Measurements from ENCODE around the gene SARS1. TPM values are rescaled to one million over a fixed set of nuclear protein-coding genes. Genes with fewer than 3 reads are reported as not detected.

Gene SARS1
- total and polyA plus RNA-seq, 4 donors: 57.5 to 132 (median 92.8) TPM

DNA sequence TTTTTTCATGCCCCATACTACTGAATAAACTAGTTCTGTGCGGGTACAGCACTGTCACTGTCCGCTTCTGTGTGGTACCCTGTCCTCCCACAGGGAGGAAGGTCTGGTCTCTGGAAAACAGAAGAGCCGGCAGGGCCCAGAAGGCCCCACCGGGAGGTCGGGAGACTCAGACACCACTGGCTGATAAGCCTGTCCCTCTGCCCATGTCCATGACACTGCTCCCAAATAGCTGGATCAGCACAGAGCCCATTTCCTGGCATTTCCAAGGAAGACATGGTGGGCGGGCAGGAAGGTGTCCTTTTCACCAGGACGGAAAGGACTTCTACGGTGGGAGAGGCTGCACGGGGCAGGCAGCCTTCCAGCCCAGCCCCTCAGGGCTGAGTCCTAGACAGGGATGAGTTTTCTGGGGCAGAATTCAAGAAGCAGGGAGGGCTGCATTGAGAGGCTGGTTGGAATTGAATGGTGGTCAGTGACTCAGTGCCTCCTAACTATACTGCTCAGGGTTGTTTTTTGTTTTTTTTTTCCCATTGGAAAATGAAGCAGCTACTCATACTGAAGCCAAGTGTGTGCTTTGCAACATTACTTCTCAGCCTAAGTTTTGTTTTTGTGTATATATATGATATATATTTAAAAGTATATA is 62.1 kb downstream of the SARS1 start:
- no peaks in the 10 kb centered on the region for H3K36me3 ChIP-seq (ENCODE audit: control insufficient read depth in 4 of 4, insufficient read depth in 3 of 4, low read depth in 1 of 4, low read length in 3 of 4)
- no peak overlapping the region for H3K4me3 ChIP-seq (ENCODE audit: low read depth in 1 of 3, low read length in 3 of 3)
- peaks cover 4 to 39% (median 28%) of the 10 kb centered on the region in 4 donors for H3K4me1 ChIP-seq (ENCODE audit: control insufficient read depth in 4 of 4, insufficient read depth in 4 of 4, low read length in 3 of 4)
- TF ChIP-seq FOXA1 (IDR thresholded peaks at IDR 0.05) (no peak), HNF4G (IDR thresholded peaks at IDR 0.05) (no peak)
- 80% methylated on average over 9 of the region's 9 CpGs for WGBS
- H3K27me3 ChIP-seq (ENCODE audit: control insufficient read depth in 4 of 4, insufficient read depth in 4 of 4, low read length in 3 of 4): no peaks in the 10 kb centered on the region
- DNase-seq (ENCODE audit: low spot score): no peak
- H3K27ac ChIP-seq (ENCODE audit: low read depth in 1 of 2, low read length in 2 of 2): no peak overlapping the region
- H3K9ac ChIP-seq (ENCODE audit: low read depth in 1 of 2, low read length in 2 of 2): no peak overlapping the region
- no peaks in the 10 kb centered on the region for H3K9me3 ChIP-seq (ENCODE audit: control insufficient read depth in 4 of 4, low read length in 3 of 4)

DNA sequence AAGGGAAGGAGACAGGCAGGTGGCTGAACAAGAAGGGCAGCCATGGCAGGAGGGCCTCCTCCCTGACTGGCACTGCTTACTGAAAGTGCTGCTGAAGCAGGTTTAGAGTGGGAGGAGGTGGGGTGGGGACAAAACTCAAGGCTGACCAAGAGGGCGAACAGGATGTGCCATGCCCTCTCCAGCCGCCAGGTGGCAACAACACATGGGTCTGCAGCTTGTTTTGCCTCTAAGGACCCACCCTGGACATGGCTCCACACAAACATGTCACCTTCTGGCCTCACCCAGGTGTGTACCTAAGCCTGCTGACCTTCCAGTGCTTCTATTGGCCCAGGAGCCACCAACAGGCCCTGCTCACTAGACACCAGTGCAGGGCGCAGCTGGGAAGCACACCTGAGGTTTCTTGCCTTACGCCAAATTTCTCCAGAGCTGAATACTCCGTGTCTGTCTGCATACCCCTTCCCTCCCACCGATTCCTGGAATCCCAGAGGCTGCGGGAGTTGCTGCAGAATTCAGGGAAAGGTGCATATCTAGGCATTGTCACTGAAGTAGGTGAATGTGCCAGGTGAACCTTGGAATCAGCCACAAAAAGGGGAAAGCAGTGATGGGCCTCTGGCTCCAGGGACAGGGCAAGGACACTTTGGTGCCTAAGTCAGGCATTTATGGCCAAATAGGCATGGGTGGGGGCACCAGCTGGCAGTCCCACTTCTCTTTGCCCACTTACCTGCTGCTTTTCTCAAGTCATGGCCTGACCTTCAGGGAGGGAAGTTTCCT is 63.9 kb downstream of the SARS1 start:
- H3K4me3 ChIP-seq (ENCODE audit: low read depth in 1 of 3, low read length in 3 of 3): no peak overlapping the region
- peaks cover 4 to 48% (median 35%) of the 10 kb centered on the region in 4 donors for H3K4me1 ChIP-seq (ENCODE audit: control insufficient read depth in 4 of 4, insufficient read depth in 4 of 4, low read length in 3 of 4)
- H3K9ac ChIP-seq (ENCODE audit: low read depth in 1 of 2, low read length in 2 of 2): no peak overlapping the region
- no peaks in the 10 kb centered on the region for H3K36me3 ChIP-seq (ENCODE audit: control insufficient read depth in 4 of 4, insufficient read depth in 3 of 4, low read depth in 1 of 4, low read length in 3 of 4)
- 47% methylated on average over 7 of the region's 7 CpGs for WGBS
- H3K9me3 ChIP-seq (ENCODE audit: control insufficient read depth in 4 of 4, low read length in 3 of 4): no peaks in the 10 kb centered on the region
- H3K27me3 ChIP-seq (ENCODE audit: control insufficient read depth in 4 of 4, insufficient read depth in 4 of 4, low read length in 3 of 4): no peaks in the 10 kb centered on the region
- TF ChIP-seq RAD21 (IDR thresholded peaks at IDR 0.05) (peak; percentile 78 to 96), RXRA (IDR thresholded peaks at IDR 0.05) (peak in 1 of 2 donors; percentile 28), GABPA (IDR thresholded peaks at IDR 0.05 in 1 of 2, conservative IDR thresholded peaks at IDR 0.05 in 1 of 2) (no peak), TAF1 (conservative IDR thresholded peaks at IDR 0.05) (no peak), SP1 (IDR thresholded peaks at IDR 0.05) (peak; percentile 44), FOXA1 (IDR thresholded peaks at IDR 0.05) (no peak), EGR1 (IDR thresholded peaks at IDR 0.05; ENCODE audit: low read depth in 2 of 2) (no peak), FOXA2 (IDR thresholded peaks at IDR 0.05) (no peak), HNF4G (IDR thresholded peaks at IDR 0.05) (peak; percentile 34), HNF4A (conservative IDR thresholded peaks at IDR 0.05) (peak; percentile 25 to 50), JUND (IDR thresholded peaks at IDR 0.05) (no peak), NR2F2 (IDR thresholded peaks at IDR 0.05) (no peak), YY1 (IDR thresholded peaks at IDR 0.05) (no peak)
- TF ChIP-seq, protein P1, sequence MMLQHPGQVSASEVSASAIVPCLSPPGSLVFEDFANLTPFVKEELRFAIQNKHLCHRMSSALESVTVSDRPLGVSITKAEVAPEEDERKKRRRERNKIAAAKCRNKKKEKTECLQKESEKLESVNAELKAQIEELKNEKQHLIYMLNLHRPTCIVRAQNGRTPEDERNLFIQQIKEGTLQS (IDR thresholded peaks at IDR 0.05): no peak
- TF ChIP-seq, protein P2, sequence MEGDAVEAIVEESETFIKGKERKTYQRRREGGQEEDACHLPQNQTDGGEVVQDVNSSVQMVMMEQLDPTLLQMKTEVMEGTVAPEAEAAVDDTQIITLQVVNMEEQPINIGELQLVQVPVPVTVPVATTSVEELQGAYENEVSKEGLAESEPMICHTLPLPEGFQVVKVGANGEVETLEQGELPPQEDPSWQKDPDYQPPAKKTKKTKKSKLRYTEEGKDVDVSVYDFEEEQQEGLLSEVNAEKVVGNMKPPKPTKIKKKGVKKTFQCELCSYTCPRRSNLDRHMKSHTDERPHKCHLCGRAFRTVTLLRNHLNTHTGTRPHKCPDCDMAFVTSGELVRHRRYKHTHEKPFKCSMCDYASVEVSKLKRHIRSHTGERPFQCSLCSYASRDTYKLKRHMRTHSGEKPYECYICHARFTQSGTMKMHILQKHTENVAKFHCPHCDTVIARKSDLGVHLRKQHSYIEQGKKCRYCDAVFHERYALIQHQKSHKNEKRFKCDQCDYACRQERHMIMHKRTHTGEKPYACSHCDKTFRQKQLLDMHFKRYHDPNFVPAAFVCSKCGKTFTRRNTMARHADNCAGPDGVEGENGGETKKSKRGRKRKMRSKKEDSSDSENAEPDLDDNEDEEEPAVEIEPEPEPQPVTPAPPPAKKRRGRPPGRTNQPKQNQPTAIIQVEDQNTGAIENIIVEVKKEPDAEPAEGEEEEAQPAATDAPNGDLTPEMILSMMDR (IDR thresholded peaks at IDR 0.05; ENCODE audit: low read depth, low read length, missing input control): peak; percentile 90
- TF ChIP-seq, protein P3, sequence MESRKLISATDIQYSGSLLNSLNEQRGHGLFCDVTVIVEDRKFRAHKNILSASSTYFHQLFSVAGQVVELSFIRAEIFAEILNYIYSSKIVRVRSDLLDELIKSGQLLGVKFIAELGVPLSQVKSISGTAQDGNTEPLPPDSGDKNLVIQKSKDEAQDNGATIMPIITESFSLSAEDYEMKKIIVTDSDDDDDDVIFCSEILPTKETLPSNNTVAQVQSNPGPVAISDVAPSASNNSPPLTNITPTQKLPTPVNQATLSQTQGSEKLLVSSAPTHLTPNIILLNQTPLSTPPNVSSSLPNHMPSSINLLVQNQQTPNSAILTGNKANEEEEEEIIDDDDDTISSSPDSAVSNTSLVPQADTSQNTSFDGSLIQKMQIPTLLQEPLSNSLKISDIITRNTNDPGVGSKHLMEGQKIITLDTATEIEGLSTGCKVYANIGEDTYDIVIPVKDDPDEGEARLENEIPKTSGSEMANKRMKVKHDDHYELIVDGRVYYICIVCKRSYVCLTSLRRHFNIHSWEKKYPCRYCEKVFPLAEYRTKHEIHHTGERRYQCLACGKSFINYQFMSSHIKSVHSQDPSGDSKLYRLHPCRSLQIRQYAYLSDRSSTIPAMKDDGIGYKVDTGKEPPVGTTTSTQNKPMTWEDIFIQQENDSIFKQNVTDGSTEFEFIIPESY (IDR thresholded peaks at IDR 0.05): no peak
- TF ChIP-seq, protein P4, sequence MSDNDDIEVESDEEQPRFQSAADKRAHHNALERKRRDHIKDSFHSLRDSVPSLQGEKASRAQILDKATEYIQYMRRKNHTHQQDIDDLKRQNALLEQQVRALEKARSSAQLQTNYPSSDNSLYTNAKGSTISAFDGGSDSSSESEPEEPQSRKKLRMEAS (IDR thresholded peaks at IDR 0.05): no peak
- TF ChIP-seq, protein P5, sequence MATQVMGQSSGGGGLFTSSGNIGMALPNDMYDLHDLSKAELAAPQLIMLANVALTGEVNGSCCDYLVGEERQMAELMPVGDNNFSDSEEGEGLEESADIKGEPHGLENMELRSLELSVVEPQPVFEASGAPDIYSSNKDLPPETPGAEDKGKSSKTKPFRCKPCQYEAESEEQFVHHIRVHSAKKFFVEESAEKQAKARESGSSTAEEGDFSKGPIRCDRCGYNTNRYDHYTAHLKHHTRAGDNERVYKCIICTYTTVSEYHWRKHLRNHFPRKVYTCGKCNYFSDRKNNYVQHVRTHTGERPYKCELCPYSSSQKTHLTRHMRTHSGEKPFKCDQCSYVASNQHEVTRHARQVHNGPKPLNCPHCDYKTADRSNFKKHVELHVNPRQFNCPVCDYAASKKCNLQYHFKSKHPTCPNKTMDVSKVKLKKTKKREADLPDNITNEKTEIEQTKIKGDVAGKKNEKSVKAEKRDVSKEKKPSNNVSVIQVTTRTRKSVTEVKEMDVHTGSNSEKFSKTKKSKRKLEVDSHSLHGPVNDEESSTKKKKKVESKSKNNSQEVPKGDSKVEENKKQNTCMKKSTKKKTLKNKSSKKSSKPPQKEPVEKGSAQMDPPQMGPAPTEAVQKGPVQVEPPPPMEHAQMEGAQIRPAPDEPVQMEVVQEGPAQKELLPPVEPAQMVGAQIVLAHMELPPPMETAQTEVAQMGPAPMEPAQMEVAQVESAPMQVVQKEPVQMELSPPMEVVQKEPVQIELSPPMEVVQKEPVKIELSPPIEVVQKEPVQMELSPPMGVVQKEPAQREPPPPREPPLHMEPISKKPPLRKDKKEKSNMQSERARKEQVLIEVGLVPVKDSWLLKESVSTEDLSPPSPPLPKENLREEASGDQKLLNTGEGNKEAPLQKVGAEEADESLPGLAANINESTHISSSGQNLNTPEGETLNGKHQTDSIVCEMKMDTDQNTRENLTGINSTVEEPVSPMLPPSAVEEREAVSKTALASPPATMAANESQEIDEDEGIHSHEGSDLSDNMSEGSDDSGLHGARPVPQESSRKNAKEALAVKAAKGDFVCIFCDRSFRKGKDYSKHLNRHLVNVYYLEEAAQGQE (IDR thresholded peaks at IDR 0.05): no peak
- H3K27ac ChIP-seq (ENCODE audit: low read depth in 1 of 2, low read length in 2 of 2): peak overlapping the region; percentile 33 to 39
- peak; percentile 85 for DNase-seq (ENCODE audit: low spot score)
